ENCODE data around the gene KCNMB2. TPM values are rescaled to one million over a fixed set of nuclear protein-coding genes. Genes with fewer than 3 reads are reported as not detected.

The KCNMB2 gene
- total RNA-seq, 1 donor from 2014 or later, result 0.27 TPM

GRCh38 chr3:178585454-178585853, 49.2 kb downstream of the KCNMB2 start:
- Mint-ChIP-seq H3K27ac (ENCODE audit: unreplicated experiment) (no peak overlapping the region), H3K4me3 (ENCODE audit: unreplicated experiment) (no peak overlapping the region), H3K9me3 (ENCODE audit: low read depth) (peaks cover 5% of the 10 kb centered on the region), H3K4me1 (ENCODE audit: low read depth) (no peaks in the 10 kb centered on the region), H3K27me3 (ENCODE audit: low read depth) (peaks cover 6% of the 10 kb centered on the region), H3K36me3 (ENCODE audit: low read depth) (peaks cover 2% of the 10 kb centered on the region)
- TF ChIP-seq CTCF (IDR thresholded peaks at IDR 0.05), result no peak
- no peak for DNase-seq (ENCODE audit: low spot score)

- Mint-ChIP-seq H3K27ac (ENCODE audit: unreplicated experiment) (no peak overlapping the region), H3K4me3 (ENCODE audit: unreplicated experiment) (no peak overlapping the region), H3K9me3 (ENCODE audit: low read depth) (no peaks in the 10 kb centered on the region), H3K4me1 (ENCODE audit: low read depth) (no peaks in the 10 kb centered on the region), H3K27me3 (ENCODE audit: low read depth) (peaks cover 7% of the 10 kb centered on the region), H3K36me3 (ENCODE audit: low read depth) (peaks cover 2% of the 10 kb centered on the region)
- DNase-seq (ENCODE audit: low spot score), result no peak
- TF ChIP-seq CTCF (IDR thresholded peaks at IDR 0.05), result no peak
Observed at GRCh38 chr3:178586076-178586475, 49.8 kb downstream of the KCNMB2 start.

- Mint-ChIP-seq H3K4me3 (ENCODE audit: unreplicated experiment) (no peak overlapping the region), H3K36me3 (ENCODE audit: low read depth) (no peaks in the 10 kb centered on the region)
- TF ChIP-seq CTCF (IDR thresholded peaks at IDR 0.05), result no peak
Observed at GRCh38 chr3:178588628-178589027, 52.4 kb downstream of the KCNMB2 start.

GRCh38 chr3:178593786-178594185, 57.5 kb downstream of the KCNMB2 start:
- no peak for DNase-seq (ENCODE audit: low spot score)
- Mint-ChIP-seq H3K27ac (ENCODE audit: unreplicated experiment) (no peak overlapping the region), H3K27me3 (ENCODE audit: low read depth) (peaks cover 19% of the 10 kb centered on the region), H3K4me1 (ENCODE audit: low read depth) (no peaks in the 10 kb centered on the region), H3K9me3 (ENCODE audit: low read depth) (no peaks in the 10 kb centered on the region), H3K4me3 (ENCODE audit: unreplicated experiment) (no peak overlapping the region), H3K36me3 (ENCODE audit: low read depth) (no peaks in the 10 kb centered on the region)
- no peak for TF ChIP-seq CTCF (IDR thresholded peaks at IDR 0.05)

More at GRCh38 chr3:178588628-178589027, 52.4 kb downstream of the KCNMB2 start:
- DNase-seq (ENCODE audit: low spot score), result no peak
- Mint-ChIP-seq H3K9me3 (ENCODE audit: low read depth) (no peaks in the 10 kb centered on the region), H3K4me1 (ENCODE audit: low read depth) (no peaks in the 10 kb centered on the region), H3K27ac (ENCODE audit: unreplicated experiment) (no peak overlapping the region), H3K27me3 (ENCODE audit: low read depth) (peaks cover 7% of the 10 kb centered on the region)

GRCh38 chr3:178597371-178597770, 61.1 kb downstream of the KCNMB2 start:
- H3K36me3 Mint-ChIP-seq (ENCODE audit: low read depth), result no peaks in the 10 kb centered on the region
- H3K4me1 Mint-ChIP-seq (ENCODE audit: low read depth), result no peaks in the 10 kb centered on the region
- no peak overlapping the region for H3K4me3 Mint-ChIP-seq (ENCODE audit: unreplicated experiment)
- H3K27me3 Mint-ChIP-seq (ENCODE audit: low read depth), result peaks cover 17% of the 10 kb centered on the region
- DNase-seq (ENCODE audit: low spot score), result no peak
- no peak overlapping the region for H3K27ac Mint-ChIP-seq (ENCODE audit: unreplicated experiment)
- H3K9me3 Mint-ChIP-seq (ENCODE audit: low read depth), result no peaks in the 10 kb centered on the region
- no peak for TF ChIP-seq CTCF (IDR thresholded peaks at IDR 0.05)

Data from chondrocyte (in vitro differentiated cells).